SK-N-SH treated with all-trans-retinoic acid at 6 μM for 48 hours (cell line): ENCODE results near the gene ABR.

Source experiments
- ATAC-seq: fragments of 200-7000 bp; cut with Tn5 transposase; 3 replicates; pipeline ENCODE4 v1.9.1; 2020; ENCODE audit warnings: mild to moderate bottlenecking, moderate library complexity
- ARNTL ChIP-seq: fragments of 450-650 bp; formaldehyde crosslinking; IDR thresholded peaks from 2 replicates; pipeline ENCODE4 v1.5.0; 2020; ENCODE audit warnings: low read depth, mild to moderate bottlenecking, moderate library complexity, borderline replicate concordance
- BACH2 ChIP-seq: fragments of 250-450 bp; sonication (Bioruptor Pico); IDR thresholded peaks from 2 replicates; pipeline ENCODE4 v1.9.0; 2021; ENCODE audit warnings: mild to moderate bottlenecking, borderline replicate concordance
- CSDC2 ChIP-seq: fragments of 250-450 bp; sonication (Bioruptor Pico); IDR thresholded peaks from 2 replicates; pipeline ENCODE4 v1.5.0; 2020; ENCODE audit warnings: mild to moderate bottlenecking, moderate library complexity
- ESRRG ChIP-seq: fragments of 250-450 bp; sonication (Bioruptor Pico); IDR thresholded peaks from 2 replicates; pipeline ENCODE4 v1.6.1; 2021; ENCODE audit warnings: mild to moderate bottlenecking
- GLIS3 ChIP-seq: fragments of 250-450 bp; sonication (Bioruptor Pico); IDR thresholded peaks from 2 replicates; pipeline ENCODE4 v1.5.0; 2020; ENCODE audit warnings: mild to moderate bottlenecking, moderate library complexity
- ISL1 ChIP-seq: fragments of 250-450 bp; sonication (Bioruptor Pico); IDR thresholded peaks from 2 replicates; pipeline ENCODE4 v2.1.2; 2022; ENCODE audit warnings: mild to moderate bottlenecking, moderate library complexity
- ZFP3 ChIP-seq: fragments of 250-450 bp; sonication (Bioruptor Pico); IDR thresholded peaks from 2 replicates; pipeline ENCODE4 v1.5.0; 2020; ENCODE audit warnings: mild to moderate bottlenecking, moderate library complexity
- ZNF565 ChIP-seq: fragments of 450-650 bp; formaldehyde crosslinking; conservative IDR thresholded peaks from 2 replicates; pipeline ENCODE4 v1.5.0; 2020; ENCODE audit warnings: low read depth, mild to moderate bottlenecking, moderate library complexity
- ZNF70 ChIP-seq: fragments of 450-650 bp; formaldehyde crosslinking; IDR thresholded peaks from 2 replicates; pipeline ENCODE4 v1.5.0; 2020; ENCODE audit warnings: mild to moderate bottlenecking, moderate library complexity
- TF ChIP-seq, protein P1 (sequence below): fragments of 250-450 bp; sonication (Bioruptor Pico); IDR thresholded peaks from 2 replicates; pipeline ENCODE4 v1.5.1; 2020; ENCODE audit warnings: low read depth, mild to moderate bottlenecking, moderate library complexity
- TF ChIP-seq, protein P2 (sequence below): fragments of 250-450 bp; sonication (Bioruptor Pico); IDR thresholded peaks from 2 replicates; pipeline ENCODE4 v1.8.0; 2020; ENCODE audit warnings: mild to moderate bottlenecking, moderate library complexity, borderline replicate concordance
- TF ChIP-seq, protein P3 (sequence below): fragments of 250-450 bp; sonication (Bioruptor Pico); IDR thresholded peaks from 2 replicates; pipeline ENCODE4 v1.5.0; 2020; ENCODE audit warnings: mild to moderate bottlenecking, moderate library complexity
- TF ChIP-seq, protein P4 (sequence below): fragments of 250-450 bp; sonication (Bioruptor Pico); IDR thresholded peaks from 2 replicates; pipeline ENCODE4 v1.8.0; 2021; ENCODE audit warnings: low read depth, mild to moderate bottlenecking, moderate library complexity, borderline replicate concordance
- TF ChIP-seq, protein P5 (sequence below): fragments of 250-450 bp; sonication (Bioruptor Pico); IDR thresholded peaks from 2 replicates; pipeline ENCODE4 v1.5.1; 2021; ENCODE audit warnings: mild to moderate bottlenecking, moderate library complexity

The ABR gene

DNA sequence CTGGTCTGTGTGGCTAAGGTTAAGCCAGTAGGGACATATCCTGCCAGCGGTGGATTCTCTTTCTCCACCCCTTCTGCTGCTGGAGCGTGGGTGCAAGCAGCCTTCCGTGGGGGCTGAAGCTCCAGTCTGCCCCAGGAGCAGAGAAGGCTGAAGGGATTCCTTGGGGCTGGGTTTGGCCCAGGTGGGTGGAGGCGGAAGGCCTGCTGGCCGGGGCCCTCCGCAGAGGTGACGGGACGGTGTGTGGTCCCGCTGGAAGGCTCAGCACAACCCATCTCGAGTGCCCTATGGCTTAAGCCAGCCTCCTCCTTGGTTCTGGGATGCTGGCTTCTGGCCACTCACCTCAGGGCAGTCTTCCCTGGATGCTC lies 169.7 kb downstream of the ABR start:
- TF ChIP-seq, protein P1, sequence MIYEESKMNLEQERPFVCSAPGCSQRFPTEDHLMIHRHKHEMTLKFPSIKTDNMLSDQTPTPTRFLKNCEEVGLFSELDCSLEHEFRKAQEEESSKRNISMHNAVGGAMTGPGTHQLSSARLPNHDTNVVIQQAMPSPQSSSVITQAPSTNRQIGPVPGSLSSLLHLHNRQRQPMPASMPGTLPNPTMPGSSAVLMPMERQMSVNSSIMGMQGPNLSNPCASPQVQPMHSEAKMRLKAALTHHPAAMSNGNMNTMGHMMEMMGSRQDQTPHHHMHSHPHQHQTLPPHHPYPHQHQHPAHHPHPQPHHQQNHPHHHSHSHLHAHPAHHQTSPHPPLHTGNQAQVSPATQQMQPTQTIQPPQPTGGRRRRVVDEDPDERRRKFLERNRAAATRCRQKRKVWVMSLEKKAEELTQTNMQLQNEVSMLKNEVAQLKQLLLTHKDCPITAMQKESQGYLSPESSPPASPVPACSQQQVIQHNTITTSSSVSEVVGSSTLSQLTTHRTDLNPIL: no peak
- no peak for TF ChIP-seq GLIS3
- no peak for TF ChIP-seq ESRRG (CRISPR knock-in tag)
- TF ChIP-seq ZFP3 (CRISPR knock-in tag): no peak
- no peak for TF ChIP-seq ISL1
- TF ChIP-seq, all 23 proteins: peak for 0
- no peak for ATAC-seq

DNA sequence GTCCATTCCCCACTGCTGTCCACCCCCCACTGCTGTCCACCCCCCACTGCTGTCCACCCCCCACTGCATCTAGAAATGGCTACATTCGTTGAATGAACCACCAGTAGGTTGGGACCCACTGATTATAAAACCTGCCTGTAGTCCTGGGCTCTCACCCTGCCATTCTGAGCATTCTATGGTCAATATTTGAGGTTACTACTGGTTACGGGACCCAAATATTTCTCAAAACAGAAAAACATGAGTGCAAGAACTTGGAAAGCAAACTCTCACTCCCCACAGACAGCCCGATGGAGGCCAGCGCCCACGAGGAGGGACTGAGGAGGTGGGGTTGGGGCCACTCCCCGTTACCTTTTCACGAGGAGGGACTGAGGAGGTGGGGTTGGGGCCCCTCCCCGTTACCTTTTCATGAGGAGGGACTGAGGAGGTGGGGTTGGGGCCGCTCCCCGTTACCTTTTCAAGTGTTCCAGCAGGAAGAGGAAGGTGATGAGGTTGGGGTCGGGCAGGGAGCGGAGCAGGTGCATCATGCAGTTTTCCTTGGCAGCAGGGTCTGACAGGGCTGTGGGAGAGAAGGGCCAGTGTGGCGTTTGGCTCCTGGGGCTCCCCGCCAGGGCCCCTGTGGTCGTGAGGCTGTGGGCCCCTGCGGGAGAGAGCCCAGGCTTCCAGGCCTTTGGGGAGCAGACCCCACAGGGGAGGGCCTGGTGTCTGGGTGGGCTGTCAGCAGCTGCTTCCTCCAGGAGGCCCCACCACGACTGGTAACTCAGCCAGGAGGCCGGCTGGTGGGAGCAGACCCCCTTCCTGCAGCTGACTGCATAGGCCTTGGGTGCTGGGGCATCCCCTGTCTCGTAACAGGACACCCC lies 170.3 kb downstream of the ABR start:
- TF ChIP-seq ARNTL (CRISPR knock-in tag) (no peak), BACH2 (no peak), ZFP3 (CRISPR knock-in tag) (no peak), ISL1 (no peak), ZNF70 (no peak), ZNF565 (CRISPR knock-in tag) (no peak)
- TF ChIP-seq, protein P2, sequence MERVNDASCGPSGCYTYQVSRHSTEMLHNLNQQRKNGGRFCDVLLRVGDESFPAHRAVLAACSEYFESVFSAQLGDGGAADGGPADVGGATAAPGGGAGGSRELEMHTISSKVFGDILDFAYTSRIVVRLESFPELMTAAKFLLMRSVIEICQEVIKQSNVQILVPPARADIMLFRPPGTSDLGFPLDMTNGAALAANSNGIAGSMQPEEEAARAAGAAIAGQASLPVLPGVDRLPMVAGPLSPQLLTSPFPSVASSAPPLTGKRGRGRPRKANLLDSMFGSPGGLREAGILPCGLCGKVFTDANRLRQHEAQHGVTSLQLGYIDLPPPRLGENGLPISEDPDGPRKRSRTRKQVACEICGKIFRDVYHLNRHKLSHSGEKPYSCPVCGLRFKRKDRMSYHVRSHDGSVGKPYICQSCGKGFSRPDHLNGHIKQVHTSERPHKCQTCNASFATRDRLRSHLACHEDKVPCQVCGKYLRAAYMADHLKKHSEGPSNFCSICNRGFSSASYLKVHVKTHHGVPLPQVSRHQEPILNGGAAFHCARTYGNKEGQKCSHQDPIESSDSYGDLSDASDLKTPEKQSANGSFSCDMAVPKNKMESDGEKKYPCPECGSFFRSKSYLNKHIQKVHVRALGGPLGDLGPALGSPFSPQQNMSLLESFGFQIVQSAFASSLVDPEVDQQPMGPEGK (CRISPR knock-in tag): no peak
- TF ChIP-seq, protein P3, sequence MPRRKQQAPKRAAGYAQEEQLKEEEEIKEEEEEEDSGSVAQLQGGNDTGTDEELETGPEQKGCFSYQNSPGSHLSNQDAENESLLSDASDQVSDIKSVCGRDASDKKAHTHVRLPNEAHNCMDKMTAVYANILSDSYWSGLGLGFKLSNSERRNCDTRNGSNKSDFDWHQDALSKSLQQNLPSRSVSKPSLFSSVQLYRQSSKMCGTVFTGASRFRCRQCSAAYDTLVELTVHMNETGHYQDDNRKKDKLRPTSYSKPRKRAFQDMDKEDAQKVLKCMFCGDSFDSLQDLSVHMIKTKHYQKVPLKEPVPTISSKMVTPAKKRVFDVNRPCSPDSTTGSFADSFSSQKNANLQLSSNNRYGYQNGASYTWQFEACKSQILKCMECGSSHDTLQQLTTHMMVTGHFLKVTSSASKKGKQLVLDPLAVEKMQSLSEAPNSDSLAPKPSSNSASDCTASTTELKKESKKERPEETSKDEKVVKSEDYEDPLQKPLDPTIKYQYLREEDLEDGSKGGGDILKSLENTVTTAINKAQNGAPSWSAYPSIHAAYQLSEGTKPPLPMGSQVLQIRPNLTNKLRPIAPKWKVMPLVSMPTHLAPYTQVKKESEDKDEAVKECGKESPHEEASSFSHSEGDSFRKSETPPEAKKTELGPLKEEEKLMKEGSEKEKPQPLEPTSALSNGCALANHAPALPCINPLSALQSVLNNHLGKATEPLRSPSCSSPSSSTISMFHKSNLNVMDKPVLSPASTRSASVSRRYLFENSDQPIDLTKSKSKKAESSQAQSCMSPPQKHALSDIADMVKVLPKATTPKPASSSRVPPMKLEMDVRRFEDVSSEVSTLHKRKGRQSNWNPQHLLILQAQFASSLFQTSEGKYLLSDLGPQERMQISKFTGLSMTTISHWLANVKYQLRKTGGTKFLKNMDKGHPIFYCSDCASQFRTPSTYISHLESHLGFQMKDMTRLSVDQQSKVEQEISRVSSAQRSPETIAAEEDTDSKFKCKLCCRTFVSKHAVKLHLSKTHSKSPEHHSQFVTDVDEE (CRISPR knock-in tag): no peak
- ATAC-seq: no peak

DNA sequence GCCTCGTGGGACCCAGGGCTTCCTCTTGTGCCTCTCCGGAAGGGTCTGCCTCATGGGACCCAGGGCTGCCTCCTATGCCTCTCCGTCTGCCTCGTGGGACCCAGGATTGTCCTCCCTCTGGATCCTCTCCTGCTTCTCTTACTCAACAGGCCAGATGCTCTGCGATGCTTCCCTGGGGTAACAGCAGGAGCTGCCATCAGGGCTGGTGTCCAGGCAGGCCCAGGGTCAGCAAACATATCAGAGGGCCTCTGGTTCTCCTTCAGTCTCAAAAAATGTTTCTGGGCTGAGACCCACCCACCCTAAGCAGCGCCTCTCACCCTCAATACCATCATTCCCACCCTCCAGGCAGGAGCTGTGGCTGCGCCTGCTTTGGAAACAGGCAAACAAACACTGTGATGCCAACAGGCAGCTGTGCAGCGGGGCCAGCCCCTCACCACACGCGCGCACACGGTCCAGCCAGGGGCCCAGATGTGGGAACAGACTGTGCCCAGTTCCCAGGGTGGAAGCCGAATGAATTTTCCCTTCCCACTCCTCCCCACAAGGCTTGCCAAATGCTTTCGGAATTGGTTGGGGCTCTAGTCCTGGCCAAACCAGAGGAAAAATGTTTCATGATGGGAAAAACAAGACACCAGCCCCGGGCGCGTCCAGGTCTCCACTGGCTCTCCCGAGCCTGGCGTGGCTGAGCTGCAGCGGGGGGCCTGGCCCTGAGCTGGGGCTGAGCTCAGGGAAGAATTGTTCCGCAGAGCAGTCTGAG lies 171.6 kb downstream of the ABR start:
- TF ChIP-seq CSDC2: no peak
- TF ChIP-seq, protein P4, sequence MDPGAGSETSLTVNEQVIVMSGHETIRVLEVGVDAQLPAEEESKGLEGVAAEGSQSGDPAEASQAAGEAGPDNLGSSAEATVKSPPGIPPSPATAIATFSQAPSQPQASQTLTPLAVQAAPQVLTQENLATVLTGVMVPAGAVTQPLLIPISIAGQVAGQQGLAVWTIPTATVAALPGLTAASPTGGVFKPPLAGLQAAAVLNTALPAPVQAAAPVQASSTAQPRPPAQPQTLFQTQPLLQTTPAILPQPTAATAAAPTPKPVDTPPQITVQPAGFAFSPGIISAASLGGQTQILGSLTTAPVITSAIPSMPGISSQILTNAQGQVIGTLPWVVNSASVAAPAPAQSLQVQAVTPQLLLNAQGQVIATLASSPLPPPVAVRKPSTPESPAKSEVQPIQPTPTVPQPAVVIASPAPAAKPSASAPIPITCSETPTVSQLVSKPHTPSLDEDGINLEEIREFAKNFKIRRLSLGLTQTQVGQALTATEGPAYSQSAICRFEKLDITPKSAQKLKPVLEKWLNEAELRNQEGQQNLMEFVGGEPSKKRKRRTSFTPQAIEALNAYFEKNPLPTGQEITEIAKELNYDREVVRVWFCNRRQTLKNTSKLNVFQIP (CRISPR knock-in tag): no peak
- no peak for TF ChIP-seq ZFP3 (CRISPR knock-in tag)
- TF ChIP-seq, protein P3 (CRISPR knock-in tag): no peak
- TF ChIP-seq, protein P5, sequence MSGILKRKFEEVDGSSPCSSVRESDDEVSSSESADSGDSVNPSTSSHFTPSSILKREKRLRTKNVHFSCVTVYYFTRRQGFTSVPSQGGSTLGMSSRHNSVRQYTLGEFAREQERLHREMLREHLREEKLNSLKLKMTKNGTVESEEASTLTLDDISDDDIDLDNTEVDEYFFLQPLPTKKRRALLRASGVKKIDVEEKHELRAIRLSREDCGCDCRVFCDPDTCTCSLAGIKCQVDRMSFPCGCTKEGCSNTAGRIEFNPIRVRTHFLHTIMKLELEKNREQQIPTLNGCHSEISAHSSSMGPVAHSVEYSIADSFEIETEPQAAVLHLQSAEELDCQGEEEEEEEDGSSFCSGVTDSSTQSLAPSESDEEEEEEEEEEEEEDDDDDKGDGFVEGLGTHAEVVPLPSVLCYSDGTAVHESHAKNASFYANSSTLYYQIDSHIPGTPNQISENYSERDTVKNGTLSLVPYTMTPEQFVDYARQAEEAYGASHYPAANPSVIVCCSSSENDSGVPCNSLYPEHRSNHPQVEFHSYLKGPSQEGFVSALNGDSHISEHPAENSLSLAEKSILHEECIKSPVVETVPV (CRISPR knock-in tag): no peak
- no peak for ATAC-seq
